ENCODE data around the gene E2F4.
A peak's percentile ranks its signal among the peaks of the same experiment; 100 is the strongest.

The E2F4 gene

DNA sequence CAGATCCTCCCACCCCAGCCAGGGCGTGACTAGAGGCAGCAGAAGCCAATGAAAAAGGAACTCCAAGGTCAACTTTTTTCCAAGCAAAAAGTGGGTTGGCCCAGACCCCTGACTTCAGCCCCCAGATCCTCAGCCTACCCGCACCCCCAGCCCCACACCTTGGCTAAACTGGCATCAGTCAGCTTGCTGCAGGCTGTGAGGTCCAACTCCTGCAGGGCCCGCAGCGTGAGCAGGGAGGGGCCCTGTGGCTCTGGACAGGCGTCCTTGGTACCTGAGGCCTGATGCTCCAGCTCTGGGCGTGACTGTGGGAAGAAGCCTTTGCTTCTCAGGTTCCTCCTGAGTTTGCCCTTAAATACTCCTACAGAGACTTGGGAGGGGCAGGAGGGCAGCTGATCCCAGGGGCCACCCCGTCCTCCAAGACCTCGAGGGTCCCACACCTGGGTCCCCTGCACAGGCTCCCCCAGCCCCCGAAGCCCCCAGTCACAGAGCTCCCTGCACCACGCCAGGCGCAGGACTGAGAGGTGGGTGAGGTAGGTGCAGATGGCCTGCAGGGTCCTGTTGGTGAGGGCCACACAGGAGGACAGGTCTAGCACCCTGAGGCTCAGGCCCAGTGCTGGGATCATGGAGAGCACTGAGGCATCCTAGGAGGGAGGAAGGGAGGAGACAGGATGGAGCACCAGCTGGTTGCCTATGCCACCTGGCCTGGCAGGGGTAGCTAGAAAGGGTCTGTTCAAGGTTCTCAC is 16.4 kb downstream of the E2F4 start:
- no peak for DNase-seq (ENCODE audit: low spot score)

DNA sequence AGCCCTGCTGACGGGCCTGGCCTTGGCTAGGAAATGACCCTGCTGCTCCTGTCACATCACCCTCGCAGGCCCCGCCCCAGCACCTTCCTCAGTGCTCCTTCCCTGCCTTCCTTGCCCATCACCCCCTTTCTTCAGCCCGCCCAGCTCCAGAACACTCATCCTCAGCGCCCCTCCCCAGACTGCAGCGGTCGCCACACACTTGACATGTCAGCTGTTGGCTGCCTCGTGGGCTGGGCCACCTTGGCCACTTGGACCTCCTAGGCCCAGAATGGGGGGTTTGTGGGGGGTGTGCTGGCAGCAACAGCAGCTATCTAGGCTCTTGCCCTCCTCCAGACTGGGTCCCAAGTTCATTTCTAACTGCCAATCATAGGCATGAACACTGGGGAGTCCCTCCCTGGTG is 17.6 kb downstream of the E2F4 start:
- DNase-seq (ENCODE audit: low spot score): no peak

DNA sequence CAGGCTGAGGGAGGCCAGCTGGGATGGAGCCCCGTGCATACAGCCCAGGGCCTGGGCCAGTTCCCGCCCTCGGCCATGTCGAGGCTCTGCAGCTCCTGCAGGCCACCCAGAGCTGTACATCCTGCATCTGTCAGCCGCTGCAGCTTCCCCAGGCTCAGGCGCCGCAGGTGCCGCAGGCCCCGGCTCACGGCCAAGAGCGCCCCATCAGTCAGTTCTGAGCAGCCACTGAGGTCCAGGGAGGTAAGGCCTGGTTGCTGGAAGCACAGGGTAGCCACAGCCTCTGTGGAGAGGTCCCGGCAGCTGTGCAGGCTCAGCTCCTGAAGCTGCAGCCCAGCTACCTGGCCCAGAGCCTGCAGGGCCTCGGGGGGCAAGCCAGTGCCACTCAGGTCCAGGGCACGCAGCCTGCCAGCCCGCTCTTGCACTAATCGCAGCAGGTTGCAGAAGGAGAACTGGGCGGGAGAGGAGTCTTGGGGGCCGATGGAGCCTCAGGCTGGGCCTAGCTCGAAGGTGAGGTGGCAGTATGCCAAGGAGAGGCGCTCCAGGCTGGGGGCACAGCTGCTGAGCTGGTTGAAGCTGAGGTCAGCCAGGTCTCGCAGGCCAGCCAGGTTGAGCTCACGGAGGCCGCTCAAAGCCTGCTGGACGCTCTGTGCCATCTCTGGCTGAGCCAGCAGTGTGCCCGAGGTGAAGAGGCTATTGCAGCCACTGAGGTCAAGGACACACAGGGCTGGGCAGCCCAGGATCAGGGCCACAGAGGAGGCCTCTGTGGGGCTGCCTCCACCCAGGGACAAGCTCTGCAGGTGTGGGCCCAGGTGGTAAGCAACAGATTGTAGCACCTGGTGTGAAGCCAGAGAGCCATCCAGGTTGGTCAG is 18.3 kb downstream of the E2F4 start:
- no peak for DNase-seq (ENCODE audit: low spot score)

DNA sequence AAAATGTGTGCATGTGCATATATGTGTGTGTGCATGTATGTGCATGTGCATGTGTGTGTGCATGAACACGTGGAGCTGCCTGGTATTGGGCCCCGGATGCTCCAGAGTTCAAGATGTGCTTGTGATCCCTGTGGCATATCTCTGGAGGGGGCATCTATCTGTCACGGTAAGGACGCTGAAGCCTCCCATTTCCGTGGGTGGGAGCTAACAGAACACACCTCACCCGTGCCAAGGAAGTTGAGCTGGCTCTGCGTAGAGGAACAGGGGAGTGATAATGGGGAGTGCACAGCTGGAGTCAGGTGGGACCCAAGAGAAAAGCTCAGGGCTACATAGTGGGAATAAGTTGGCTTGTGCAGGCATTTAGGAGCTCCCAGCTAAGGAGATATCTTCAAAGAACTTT is 19.7 kb downstream of the E2F4 start:
- DNase-seq (ENCODE audit: low spot score): no peak

DNA sequence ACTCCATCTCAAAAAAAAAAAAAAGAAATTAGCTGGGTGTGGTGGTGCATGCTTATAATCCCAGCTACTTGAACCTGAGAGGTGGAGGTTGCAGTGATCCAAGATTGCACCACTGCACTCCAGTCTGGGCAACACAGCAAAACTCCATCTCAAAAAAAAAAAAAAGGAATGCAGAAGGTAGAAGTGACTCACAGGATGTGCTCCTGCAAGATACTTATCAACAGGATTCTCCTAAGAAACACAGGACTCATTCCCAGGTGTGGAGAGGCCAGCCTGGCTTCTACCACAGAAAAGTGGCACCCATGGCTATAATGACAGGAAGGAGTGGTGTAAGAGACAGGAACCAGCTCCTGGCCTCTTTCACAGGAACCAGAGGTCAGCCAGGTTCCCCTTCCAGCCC is 20.8 kb downstream of the E2F4 start:
- no peak for DNase-seq (ENCODE audit: low spot score)

DNA sequence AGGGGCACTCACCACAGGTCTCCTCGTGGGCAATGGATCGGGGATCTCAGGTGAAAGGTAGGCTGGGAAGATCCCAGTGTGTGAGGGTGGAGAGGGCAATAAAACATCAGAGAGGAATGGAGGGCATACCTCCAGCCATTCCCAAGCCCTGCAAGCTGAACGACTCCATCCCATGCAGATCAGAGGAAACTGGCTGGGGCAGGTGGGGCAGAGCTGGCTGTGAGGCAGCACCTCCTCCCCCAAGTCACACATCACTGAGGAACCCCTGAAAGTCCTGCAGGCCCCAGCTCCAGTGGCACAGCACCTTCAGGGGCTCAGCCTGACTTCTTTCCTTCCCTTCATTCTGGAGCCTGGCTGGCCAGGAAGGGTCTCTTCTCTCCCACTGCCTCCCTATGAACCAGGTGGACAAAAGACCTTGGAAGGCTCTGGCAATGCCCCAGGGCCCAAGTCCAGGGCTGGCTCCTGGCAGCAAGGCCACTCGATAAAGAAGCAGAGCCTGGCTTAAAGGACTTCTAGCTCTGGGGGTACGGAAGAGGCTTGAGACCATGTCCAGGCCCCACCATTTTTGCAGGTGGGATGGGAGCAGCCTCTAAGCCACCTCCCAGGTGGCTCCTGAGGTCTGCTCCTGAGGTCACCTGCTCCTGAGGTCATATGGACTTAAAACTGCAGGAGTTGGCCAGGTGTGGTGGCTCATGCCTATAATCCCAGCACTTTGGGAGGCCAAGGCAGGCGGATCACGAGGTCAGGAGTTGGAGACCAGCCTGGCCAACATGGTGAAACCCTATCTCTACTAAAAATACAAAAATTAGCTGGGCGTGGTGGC is 21.5 kb downstream of the E2F4 start:
- no peak for DNase-seq (ENCODE audit: low spot score)

DNA sequence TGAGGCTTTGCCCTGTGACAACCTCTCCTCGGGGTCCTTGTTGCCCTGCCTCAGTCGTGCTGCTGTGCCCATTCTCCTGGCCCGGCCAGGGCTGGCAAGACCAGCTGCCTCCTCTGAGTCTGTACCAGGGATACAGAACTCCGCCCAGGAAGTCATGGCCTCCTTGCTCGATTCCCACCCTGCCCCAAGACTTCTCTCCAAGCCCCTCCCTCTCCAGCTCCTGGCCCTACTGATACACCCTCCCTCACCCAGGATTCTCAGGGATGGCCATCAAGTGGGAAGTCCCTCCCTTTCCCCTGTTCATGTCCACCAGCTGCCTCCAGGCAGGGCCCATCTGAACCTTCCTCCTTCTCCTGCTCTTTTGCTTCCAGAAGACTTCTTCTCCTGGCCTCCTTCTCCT is 23.8 kb downstream of the E2F4 start:
- DNase-seq (ENCODE audit: low spot score): no peak

DNA sequence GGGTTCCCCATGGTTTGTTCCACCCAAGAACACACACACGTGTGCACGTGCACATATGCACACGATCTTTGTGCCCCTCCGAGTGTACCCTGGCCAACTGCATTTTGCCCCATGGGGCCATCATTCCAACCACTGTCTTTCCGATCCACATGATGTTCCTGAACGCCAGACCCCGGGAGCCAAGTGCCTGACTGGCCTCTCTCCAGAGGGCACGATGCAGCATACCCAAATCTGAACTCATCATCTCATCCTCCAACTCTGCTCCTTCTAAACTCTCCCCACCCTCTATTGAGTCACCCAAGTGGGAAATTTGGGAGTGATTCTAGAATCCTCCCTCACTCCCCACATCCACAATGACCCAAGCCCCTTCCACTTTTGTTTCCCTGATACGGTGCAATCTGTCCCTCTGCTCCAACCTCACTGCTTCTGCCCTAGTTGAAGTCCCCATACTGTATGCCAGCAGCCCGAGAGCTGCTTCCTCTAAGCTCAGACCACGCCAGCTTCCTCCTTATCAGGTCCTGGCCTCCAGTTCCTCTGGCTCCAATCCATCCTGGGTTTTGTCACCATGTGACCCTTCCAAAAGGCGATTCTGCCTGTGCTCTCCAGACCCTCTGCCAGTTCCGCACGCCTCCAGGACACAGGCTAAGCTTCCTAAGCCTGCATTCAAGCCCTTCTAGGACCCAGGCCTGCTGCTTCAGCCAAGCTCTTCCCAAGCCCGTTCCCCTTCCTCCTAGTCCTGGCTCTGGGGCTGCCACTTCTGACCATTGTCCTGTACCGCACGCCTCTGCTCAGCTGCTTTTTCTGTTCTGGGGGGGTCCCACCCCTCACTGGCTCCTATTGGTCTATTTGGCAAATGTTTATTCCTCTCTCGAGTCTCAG is 24.9 kb downstream of the E2F4 start:
- DNase-seq (ENCODE audit: low spot score): no peak

DNA sequence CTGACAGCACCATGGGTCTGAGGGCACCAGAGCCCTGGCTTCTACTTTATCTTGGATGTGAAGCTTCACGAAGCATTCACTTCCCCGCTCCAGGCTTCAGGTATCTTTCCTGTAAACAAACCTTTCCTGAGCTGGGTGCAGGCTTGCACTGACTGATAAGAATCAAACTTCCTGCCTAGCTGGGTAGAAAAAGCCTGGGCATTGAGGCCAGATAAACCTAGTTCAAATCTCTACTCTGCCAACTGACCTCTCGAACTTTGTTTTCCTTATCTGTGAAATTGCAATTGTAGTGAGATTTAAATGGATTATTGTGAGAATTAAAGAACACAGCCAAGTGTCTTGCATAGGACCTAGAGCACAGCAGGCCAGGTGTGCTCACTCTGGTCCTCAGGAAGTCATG is 32.0 kb downstream of the E2F4 start:
- DNase-seq (ENCODE audit: low spot score): no peak

DNA sequence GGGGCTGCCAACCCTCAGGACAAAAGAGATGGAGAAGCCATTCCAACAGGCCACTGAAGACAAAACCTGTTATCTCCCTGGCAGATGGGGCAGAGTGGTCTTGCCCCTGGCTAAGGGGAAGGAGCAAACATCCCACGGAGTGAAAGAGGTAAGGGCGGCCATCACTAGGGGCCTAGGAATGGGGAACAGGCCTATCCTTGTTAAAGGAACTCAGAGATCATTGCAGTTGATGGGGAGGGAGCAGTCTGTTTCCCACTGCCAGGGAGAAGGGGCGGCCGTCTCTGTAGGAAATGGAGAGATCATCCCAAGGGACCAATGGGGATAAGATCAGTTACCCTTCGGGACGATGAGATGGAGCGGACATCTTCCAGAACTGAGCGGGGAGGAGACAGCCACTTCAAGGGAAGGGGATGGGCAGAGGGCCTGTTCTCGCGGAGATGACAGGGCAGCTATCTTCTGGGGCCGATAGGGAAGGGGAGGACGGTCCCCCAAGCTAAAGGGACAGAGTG is 34.4 kb downstream of the E2F4 start:
- no peak for DNase-seq (ENCODE audit: low spot score)

DNA sequence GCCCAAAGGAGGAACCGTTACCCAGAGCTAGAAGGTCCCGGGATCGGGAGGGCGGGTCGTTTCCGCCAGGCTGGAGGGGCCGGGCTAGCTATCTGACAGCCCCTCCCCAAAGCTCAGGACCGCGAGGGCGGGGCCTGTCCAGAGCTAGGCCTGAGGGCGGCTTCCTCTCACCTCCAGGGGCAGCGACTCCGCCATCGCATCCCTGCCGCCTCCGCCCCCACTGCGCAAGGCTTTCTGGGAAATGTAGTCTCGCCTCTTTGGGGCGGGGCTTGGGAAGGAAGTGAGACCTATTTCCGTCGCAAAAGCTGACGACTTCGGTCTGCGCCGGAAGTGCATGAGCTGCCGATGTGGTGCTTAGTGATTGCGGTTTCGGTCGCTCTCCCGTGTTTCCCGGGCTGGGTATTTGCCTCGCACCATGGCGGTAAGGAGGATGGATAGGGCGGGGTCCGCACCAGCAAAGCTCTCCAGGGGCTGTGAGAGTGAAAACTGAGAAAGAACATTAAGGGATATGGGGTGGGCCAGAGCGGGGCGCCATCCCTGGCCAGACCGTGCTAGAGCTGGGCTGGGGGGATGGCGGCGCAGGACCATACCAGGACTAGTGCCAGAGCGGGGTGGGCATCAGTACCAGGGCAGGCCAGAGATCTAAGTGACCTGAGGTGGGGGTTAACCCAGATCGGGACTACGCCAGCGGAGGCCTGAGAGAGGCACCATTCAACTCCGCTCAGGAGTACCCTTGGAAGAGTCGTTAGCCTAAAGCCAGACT is 35.0 kb downstream of the E2F4 start, which contains the start of gene TMEM208:
TSS of gene TMEM208 (plus strand) at position 327 of the 763 bp plus-strand sequence. CDS start at position 416, 89 bp downstream.
- peak; percentile 98 for DNase-seq (ENCODE audit: low spot score)

DNA sequence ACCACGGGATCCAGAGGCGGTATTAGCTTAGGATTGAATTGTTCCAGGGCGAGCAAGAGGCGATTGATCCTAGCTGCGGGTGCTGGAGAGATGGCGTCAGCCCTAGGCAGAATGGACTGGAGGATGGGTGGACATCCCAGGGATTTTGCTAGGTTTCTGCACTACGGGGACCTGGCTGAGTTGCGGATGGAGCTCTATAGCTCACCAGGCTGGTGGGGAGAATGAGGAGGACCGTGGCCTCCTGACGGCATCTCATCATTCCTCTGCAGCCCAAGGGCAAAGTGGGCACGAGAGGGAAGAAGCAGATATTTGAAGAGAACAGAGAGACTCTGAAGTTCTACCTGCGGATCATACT is 35.6 kb downstream of the E2F4 start:
- no peak for DNase-seq (ENCODE audit: low spot score)

DNA sequence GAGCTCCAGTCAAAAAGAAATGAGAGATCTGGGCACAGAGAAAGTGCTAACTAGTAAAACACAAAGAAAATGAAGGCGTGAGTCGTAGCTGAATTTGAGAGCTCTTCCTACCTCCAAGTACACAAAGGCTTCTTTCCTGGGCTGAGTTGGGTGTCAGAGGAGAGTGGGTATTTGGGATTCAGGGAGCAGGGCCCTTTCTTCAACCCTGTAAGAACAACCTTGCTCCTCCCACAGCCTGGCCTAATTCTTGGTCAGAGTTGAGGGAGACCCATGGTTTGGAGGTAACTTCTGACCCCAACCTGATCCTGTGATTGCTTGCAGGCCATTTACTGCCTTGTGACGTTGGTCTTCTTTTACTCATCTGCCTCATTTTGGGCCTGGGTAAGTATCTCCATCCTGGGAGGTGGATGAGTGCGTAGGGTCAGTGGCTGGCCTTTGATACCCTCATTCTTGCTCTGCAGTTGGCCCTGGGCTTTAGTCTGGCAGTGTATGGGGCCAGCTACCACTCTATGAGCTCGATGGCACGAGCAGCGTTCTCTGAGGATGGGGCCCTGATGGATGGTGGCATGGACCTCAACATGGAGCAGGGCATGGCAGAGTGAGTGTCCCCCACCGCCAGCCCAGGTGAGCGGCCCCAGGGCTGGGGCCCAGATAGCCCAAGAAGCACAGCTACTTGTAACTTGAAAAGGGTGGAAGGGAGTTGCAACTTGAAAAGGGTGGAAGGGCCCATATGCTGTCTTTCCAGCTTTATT is 36.3 kb downstream of the E2F4 start:
- no peak for DNase-seq (ENCODE audit: low spot score)

DNA sequence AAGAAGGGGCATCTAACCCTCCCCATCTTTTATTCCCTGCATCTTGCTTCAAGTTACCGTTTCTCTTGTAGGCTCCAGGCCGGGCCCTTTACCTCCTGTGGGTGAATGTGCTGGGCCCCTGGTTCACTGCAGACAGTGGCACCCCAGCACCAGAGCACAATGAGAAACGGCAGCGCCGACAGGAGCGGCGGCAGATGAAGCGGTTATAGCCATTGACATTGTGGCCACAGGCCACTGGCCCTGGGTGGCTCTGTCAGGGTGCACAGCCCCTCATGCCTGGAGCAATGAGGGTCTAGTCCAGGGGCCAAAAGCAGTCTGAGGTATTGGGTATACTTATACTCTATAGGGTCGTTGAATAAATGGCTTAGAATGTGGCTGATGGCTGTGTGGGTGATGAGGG is 37.0 kb downstream of the E2F4 start:
- DNase-seq (ENCODE audit: low spot score): no peak

DNA sequence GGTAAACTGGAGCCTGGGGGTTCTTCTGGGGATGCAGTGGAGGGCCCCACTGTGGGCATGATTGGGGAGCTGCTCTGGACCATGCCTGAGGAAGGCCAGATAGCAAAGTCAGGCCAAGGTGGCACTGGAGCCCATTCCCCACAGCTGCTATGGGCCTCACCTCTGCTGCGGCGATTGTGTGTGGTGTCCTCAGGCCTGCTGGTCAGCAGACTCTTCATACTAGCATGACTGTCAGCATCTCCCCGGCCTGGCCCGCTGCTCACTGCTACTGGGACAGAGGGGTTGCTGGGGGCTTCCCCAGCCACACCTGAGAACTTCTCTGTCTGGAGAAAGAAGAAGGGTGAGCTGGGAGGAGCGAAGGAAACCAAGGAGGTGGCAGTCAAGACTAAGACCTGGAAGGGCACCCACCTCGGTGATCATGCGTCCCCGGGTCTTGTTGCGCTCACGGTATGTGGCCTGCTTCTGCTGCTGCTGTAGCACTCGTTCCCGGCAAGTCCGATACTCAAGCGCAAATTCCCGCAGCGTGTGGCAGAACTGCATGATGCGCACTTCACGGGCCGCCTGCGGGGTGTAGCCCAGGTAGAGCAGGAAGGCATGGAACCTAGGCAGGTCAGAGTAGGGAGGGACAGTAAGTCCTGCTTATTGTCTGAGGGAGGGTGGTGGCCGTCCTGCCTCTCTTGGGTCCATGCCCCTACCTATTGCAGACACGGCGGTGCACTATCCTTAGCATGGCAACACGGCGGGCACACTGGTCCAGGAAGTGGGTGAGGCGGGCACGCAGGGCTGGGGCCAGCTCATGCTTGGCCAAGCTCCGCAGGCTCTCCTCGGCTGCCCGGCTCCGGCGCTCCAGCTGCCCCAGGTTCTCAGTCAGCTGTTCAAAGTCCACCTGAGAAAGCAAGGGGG is 38.2 kb downstream of the E2F4 start:
- no peak for DNase-seq (ENCODE audit: low spot score)

DNA sequence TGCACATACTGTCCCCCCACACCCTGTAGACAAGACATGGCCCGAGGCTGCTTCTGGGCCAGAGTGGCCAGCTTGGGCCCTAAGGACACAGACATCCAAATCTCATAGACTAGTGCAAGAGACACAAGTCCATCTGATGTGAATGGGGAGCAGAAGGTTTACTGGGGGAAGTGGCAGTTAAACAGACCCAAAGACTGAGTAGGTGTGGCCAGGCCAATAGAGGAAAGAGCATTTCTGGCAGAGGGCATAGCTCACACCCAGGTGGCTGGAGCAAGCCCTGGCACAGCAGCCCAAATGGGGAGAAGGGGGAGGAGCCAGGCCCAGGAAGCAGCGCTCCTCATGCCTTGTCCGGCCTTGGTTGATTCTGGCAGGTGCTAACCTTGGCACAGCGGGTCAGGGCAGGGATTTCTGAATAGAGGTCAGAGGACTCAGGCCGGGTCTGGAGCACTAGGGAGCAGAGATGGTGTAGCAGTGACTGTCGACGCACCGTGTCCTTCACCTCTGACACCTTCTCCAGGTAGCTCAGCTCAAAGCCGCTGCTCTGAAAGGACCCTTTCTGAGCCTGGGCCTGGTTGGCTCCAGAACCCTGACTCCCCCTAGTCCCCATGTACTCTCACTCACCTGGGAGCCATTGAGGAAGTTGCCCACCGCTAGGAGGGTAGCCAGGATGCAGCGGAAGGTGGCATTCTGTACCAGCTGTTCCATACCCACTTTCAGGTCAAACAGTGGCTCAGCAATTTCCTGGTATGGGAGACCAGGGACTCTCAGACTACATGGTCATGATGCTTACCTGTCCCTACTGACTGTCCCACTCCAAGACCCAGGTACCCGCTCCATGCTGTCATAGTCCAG is 39.1 kb downstream of the E2F4 start:
- DNase-seq (ENCODE audit: low spot score): no peak

DNA sequence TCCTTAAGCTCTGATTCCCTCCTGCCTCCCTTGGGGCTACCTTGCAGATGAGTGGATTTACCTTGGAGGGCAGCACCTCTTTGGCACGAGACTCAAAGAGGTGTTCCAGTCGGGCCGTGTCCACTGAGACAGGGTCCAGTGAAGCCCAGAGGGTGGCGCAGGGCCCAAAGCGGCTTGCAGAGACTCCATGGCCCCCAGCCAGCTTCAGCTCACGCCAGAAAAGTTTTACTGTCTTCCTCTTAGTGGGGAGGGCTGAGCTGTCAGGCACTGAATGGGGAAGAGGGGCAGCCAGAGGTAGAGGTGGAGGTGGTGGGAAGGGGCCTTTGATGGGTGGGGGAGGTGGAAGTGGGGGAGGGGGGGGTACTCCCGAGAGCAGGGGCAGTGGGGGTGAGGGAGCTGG is 41.6 kb downstream of the E2F4 start:
- no peak for DNase-seq (ENCODE audit: low spot score)

DNA sequence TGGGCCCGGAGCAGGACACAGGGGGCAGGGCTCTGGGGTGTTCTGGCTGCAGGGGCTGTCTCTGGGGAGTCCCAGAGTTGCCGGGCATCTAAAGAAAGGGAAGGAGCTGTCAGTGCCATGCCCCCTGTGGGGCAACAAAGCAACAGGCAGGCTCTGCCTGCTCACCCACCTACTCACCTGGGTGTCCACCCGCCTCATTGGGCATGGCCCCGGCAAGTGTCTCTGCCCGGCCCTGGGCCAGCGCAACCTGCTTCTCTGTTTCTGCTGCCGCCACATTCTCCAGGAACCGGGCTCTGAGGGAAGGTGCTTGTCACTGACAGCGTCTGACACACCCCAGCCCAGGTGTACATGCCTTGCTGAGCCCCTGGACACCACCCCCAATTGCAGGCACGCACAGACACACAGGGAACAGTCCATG is 42.2 kb downstream of the E2F4 start:
- DNase-seq (ENCODE audit: low spot score): no peak
